Stimulated activated CD4-positive, alpha-beta T cell treated with anti-CD3 and anti-CD28 coated beads, Interleukin-12 subunit alpha, Interleukin-12 subunit beta, amount 100 ng/mL, for 24 hours (primary cell): ENCODE results near the gene CDH4.

Experiments
- DNase-seq, 2 experiments: peaks; one replicate each; pipeline ENCODE4 v3.0.0-alpha.2; 2020; ENCODE audit warnings: low read depth in 2 of 2

CDH4 gene

DNA sequence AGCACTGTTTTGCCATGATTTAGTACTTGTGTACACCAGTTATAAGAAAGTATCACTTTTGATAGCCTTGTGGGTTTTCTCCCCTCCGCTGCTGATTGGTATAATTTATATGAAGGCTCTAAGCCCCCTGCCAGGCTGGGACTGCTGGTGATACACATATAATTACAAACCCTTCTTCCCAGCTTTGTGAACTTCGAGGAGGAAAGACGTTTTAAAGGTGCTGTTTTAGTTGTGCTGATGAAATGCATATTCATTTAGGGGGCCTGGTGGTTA, 567.4 kb downstream of the CDH4 start:
- no peak for DNase-seq

DNA sequence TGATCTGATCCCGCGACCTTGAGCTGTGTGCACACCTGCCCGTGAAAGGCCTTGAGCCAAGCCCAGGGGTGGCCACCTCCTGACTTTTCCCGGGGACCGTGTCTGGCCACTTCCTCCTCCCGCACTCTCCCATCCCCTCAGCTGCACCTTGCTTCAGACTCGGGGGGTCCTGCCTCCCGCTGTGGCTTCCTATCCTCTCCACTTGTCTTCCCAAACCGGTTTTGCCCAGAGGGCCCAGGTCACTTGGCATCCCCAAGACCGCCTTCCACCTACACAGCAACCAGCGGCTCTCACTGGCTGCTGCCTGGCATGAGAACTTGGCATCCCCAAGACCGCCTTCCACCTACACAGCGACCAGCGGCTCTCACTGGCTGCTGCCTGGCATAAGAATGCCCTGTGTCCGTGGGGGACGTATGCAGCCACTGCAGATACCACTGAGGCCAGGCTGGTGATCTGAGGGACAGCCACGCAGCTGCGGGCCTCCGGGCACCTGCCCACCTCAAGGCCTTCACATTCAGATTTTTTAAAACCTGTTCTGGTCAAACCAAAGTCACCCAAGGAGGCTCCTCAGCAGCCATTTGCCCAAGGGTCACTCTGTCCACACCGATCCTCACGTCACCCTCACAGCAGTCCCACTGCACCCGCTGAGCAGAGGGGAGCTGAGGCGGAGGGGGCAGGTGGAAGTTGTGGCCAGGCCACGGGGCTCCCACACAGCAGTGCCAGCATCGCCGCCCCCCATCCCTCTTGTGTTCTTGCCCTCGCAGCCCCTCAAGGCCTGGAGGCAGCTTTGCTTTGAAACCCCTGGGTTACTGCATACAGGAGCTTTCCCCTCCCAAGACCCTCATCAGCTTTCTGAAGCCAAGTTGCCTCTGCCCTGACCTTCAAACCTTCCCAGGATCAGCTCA, 568.1 kb downstream of the CDH4 start:
- no peak for DNase-seq

DNA sequence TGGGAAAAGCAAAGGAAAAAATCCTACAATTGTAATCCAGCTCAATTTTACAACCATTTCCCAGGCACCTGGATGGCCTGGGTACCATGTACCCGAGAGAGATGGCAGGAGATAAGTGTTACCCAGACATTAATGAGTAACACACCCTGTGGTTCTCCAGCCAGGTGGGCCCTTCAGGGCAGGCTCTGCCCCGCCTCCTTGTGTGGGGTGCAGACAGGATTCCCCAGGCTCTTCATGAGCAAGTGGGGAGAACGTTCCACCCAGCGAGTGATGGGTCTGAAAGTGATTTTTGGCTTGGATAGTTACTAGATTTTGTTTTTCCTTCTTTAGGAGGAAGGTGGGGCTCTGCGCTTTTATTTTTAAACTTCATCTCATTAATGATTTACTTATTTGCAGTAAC, 569.7 kb downstream of the CDH4 start:
- no peak for DNase-seq

- no peak for DNase-seq
Observed at GRCh38 chr20:61822396-61822795, 570.3 kb downstream of the CDH4 start.

DNA sequence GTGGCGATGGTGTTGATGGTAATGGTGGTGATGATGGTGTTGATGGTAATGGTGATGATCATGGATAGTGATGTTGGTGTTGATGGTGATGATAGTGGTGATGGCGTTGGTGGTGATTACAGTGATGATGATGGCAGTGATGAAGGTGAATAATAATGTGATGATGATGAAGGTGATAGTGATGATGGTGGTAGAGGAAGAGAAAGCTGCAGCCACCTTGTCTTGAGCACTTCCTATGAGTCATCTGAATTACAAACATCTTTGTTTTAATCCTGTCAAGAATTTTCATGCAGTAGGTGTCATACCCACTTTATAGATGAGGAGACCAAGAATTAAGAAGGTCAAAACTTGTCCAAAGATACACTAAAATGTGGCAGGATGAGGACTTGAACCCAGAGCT, 571.2 kb downstream of the CDH4 start:
- DNase-seq = no peak

DNA sequence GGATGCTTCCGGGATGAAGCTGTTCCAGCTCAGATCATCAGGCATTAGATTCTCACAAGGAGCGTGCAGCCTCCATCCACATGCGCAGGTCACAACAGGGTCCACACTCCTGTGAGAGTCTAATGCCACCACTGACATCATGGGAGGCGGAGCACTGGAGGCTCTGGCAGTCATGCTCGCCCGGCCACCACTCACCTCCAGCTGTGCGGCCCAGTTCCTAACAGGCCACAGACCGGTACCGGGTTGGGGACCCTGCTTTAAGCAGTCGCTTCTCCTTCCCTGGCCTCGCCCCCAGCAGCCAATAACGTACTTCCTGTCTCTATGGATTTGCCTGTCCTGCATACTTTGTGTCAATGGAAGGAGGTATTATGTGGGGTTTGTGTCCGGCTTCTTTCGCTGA, 576.8 kb downstream of the CDH4 start:
- DNase-seq = no peak

- no peak for DNase-seq
Observed at GRCh38 chr20:61829526-61829925, 577.5 kb downstream of the CDH4 start.

GRCh38 chr20:61830241-61830930, 578.3 kb downstream of the CDH4 start:
- no peak for DNase-seq

DNA sequence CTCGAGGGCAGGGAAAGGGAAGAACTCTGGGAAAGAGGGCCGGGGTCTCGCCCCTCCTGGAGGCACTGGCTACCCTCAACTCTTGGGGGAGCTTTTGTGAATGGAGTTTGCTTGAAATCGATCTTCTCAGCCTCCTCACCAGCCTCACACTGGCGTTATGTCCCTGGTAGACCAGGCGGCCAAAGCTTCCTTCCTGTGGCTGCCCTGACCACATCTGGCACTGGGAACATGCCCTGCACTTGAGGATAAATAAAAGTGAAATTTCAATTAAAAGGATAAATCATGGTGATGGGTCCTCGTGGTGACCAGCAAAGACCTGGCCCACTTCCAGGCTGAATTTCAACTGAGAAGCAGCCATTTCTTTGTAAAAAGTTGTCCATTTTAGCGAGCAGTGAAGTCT, 578.9 kb downstream of the CDH4 start:
- DNase-seq = no peak

DNA sequence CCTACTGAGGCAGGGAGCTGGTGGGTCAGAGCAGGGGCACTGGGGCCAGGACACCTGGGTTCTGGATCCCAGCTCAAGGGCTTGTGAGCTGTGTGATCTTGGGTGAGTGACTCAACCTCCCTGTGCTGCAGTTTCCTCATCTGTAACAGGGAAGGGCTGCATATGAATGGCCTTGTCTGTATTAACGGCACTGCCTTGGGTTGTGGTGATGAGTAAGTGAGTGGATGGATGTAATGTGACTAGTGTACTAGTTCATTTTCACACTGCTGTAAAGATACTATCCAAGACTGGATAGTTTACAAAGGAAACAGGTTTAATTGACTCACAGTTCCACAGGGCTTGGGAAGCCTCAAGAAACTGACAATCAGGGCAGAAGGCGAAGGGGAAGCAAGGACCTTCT, 580.1 kb downstream of the CDH4 start:
- no peak for DNase-seq

GRCh38 chr20:61833807-61834610, 581.9 kb downstream of the CDH4 start:
- no peak for DNase-seq

DNA sequence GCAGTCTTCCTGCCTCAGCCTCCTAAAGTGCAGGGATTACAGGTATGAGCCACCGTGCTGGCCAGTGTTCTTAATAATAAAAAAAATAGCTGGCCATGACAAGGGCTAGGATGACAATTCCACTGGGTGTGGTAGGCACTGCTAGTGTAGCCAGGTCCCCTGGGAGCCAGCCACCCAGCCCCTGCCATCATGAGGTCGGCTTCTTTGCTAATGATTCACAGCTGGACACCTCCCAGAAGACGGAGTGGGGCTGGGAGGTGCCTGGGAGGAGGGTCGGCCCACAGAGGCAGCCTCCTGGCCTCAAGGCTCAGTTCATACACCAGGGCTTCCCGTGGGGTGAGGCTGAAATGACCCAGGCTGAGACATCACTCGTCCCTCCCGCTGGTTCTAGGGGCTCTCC, 583.2 kb downstream of the CDH4 start:
- DNase-seq = no peak

DNA sequence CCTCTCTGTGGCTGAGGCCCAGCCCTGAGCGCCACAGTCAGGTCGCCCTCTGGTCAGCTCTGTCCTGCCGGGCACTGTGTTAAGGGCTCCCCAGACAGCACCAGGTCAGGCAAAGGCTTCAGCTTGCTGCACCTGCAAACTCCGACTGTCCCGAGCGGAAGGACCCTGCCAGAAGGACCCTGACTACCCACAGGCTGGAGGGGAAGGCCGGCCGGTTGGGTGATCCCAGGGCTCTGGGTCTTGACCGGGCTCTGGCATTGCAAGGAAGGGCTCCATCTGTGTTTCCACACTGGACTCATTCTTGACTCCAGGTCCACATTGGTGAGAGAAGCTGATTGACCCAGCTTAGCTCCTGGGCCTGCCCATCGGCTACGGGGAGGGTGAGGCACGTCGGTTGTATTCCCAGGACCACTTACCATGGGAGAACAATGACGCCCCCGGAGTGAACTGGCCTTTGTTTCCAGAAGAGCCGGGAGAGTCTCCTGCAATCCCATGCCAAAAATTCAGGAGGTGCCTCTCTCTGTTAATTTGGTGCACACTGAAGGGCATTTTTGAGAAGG, 583.8 kb downstream of the CDH4 start:
- DNase-seq = no peak

- no peak for DNase-seq
Observed at GRCh38 chr20:61837200-61837599, 585.1 kb downstream of the CDH4 start.

DNA sequence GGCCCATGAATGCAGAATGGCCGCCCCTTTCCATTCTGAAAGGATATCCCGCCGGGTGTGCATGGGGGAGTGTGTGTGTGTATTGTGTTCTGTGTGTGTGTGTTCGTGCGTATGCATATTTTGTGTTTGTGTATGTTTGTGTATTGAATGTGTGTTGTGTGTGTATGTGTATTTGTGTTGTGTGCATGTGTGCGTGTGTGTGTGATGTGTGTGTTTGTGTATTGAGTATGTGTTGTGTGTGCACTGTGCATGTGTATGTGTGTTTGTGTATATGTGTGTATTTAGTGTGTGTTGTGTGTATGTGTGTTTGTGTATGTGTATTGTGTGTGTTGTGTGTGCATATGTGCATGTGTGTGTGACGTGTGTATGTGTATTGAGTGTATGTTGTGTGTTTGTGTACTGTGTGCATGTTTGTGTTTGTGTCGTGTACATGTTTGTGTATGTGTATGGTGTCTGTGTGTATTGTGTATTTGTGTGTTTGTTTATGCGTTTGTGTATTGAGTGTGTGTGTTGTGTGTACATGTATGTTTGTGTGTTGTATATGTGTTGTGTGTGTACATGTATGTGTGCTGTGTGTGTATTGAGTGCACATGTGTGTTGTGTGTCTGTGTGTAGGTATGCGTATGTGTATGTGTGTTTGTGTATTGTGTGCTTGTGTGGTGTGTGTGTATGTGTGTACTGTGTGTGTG, 587.3 kb downstream of the CDH4 start:
- DNase-seq = no peak

- no peak for DNase-seq
Observed at GRCh38 chr20:61839912-61840778, 588.1 kb downstream of the CDH4 start.

- no peak for DNase-seq
Observed at GRCh38 chr20:61840779-61841455, 588.9 kb downstream of the CDH4 start.

DNA sequence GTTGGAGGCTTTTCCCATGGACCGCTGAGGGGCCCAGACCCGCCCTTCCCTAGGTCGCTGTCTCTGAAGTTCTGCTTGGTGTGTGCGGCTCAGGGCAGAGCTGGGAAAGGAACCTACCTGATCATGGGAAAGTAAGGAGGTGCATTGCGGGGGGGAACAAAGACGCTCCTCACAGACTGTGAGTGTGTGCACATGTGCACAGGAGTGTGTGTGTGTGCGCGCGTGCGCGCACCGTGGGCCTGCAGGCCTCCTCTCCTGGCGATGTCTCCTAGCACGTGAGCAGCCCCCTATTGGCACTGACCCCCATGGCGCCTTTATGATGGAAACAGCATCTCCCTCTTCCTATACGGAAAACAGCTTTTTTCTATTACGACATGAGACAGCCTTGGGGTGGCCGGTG, 589.5 kb downstream of the CDH4 start:
- no peak for DNase-seq

- no peak for DNase-seq
Observed at GRCh38 chr20:61841966-61842365, 589.9 kb downstream of the CDH4 start.

GRCh38 chr20:61844621-61845020, 592.6 kb downstream of the CDH4 start:
- no peak for DNase-seq
